HG03520 (cell line): ENCODE results near the gene WNK2.

Experiments used
- ATAC-seq: cut with Tn5 transposase; IDR thresholded peaks from one replicate; pipeline ENCODE4 v1.9.1; 2021; ENCODE audit warnings: mild to moderate bottlenecking, moderate library complexity; ENCODE audit not compliant: unreplicated experiment

The WNK2 gene

GRCh38 chr9:93290495-93291434, 106.8 kb downstream of the WNK2 start:
- ATAC-seq, result no peak

GRCh38 chr9:93291536-93292287, 107.8 kb downstream of the WNK2 start:
- no peak for ATAC-seq

GRCh38 chr9:93292288-93292615, 108.3 kb downstream of the WNK2 start:
- no peak for ATAC-seq

DNA sequence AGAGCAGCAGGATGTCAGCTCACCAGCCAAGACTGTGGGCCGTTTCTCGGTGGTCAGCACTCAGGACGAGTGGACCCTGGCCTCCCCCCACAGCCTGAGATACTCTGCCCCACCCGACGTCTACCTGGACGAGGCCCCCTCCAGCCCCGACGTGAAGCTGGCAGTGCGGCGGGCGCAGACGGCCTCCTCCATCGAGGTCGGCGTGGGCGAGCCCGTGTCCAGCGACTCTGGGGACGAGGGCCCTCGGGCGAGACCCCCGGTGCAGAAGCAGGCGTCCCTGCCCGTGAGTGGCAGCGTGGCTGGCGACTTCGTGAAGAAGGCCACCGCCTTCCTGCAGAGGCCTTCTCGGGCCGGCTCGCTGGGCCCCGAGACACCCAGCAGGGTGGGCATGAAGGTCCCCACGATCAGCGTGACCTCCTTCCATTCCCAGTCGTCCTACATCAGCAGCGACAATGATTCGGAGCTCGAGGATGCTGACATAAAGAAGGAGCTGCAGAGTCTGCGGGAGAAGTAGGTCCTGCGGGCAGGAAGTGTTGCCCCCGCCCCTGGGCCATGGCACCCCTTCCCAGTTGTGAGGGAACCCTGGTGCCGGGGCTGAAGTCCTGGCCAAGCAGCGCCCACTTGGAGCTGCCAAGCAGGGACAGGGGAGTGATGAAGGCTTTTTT, 108.9 kb downstream of the WNK2 start:
- no peak for ATAC-seq

- ATAC-seq, result no peak
These were observed 110.1 kb downstream of the WNK2 start for GRCh38 chr9:93294011-93294410.

DNA sequence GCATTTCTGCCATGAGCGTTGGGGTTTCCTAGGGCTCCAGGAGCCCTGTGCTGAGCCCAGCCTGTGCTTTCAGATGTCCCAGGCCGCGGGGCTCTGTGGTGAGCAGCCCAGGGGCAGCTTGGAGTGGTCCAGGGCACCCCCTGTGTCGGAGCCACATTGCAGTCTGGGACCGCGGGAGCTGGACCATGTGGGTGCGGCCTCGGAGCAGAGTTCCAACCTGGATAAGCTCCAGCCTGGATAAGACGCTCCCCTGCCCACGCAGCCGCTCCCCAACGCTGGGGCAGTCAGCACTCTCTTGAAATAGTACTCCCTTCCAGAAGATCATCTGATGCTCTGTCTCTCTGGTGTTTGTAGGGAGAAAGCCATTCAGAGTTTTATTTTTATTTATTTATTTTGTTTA, 111.1 kb downstream of the WNK2 start:
- no peak for ATAC-seq

GRCh38 chr9:93295456-93296076, 111.6 kb downstream of the WNK2 start:
- ATAC-seq, result no peak

DNA sequence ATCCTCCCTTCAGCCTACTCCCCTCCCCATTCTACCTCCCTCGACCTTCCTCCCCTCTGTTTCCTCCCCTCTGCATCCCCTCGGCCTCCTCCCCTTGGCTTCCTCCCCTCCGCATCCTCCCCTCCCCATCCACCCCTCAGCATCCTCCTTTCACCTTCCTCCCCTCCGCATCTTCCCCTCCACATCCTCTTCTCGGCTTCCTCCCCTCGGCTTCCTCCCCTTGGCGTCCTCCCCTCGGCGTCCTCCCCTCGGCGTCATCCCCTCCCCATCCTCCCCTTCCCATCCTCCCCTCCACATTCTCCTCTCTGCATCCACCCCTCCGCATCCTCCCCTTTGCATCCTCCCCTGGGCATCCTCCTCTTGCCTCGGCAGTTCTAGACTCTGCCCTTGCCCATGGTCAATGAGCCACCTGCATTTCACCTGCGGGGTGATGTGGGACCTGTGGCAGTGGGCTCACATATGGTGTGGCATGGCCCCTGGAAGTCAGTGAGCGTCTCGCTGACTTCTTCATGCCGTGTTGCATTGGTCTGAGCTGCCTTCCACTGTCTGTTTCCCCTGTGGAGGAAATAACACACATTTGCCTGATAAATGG, 113.0 kb downstream of the WNK2 start:
- ATAC-seq, result no peak

DNA sequence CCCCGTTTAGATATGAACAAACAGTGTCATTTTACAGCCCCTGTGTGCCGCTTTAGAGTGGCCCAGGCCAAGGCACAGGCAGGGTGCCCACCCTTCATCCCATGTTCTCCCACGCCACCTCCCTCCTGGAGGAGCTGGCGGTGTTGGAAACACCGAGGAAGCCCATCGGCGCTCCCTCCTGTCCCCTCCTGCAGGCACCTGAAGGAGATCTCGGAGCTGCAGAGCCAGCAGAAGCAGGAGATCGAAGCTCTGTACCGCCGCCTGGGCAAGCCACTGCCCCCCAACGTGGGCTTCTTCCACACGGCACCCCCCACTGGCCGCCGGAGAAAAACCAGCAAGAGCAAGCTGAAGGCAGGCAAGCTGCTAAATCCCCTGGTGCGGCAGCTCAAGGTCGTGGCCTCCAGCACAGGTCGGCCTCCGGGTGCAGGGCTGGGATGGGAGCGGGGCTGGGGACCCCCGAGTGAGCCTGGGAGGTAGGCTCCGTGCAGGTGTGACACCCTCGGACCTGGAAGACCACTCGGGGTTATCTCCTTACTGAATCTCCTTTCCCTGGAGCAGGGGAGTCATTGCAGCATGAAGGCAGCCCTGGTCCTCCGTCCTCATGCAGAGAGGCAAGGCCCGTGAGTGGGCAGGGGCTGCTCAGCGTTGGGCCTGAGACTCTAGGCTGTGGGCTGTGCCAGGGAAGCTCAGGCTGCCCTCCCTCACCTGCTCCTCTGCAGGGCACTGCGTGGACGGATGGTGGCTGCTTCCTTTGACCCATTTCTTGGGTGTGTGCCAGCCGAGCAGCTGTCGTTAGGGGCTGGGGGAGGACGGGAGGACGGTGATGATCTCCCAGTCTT, 113.9 kb downstream of the WNK2 start:
- ATAC-seq, result no peak

GRCh38 chr9:93298498-93299417, 114.8 kb downstream of the WNK2 start:
- ATAC-seq, result no peak

DNA sequence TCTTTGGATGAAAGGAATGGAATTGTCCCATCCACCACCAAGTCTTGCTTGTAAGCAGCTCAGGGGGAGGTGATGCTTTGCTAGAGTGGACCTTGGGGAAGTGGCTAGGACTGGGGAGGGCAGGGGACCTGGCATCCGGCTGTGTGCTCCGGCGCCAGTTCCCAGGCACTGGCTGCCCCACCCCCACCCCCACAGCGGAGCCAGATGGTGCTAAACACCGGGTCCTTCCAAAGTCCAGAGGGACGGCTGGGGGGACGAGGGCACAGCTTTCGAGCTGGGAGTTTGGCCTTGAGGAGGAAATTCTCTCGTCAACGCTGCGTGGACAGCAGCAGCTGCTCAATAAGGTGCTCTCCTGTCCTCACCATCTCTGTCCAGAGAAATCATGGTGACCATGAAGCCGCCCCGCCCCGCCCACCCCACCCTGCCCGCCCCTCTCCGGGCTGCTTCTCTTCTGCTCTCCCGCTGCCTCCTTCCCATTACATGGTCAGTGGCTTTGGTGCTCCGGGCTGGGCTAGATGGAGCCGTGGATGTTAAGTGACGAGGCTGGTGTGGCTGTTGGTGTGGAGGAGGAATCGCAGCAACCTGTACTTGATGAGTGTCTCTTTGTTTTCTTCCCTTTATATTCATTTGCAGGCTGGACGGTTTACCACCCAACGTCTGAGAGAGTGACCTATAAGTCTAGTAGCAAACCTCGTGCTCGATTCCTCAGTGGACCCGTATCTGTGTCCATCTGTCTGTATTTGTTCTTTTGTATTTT, 115.7 kb downstream of the WNK2 start:
- ATAC-seq, result no peak

GRCh38 chr9:93300175-93300572, 116.2 kb downstream of the WNK2 start:
- ATAC-seq, result no peak

- ATAC-seq, result no peak
These were observed 116.7 kb downstream of the WNK2 start for GRCh38 chr9:93300585-93301081.

GRCh38 chr9:93301291-93301811, 117.4 kb downstream of the WNK2 start:
- ATAC-seq, result no peak

DNA sequence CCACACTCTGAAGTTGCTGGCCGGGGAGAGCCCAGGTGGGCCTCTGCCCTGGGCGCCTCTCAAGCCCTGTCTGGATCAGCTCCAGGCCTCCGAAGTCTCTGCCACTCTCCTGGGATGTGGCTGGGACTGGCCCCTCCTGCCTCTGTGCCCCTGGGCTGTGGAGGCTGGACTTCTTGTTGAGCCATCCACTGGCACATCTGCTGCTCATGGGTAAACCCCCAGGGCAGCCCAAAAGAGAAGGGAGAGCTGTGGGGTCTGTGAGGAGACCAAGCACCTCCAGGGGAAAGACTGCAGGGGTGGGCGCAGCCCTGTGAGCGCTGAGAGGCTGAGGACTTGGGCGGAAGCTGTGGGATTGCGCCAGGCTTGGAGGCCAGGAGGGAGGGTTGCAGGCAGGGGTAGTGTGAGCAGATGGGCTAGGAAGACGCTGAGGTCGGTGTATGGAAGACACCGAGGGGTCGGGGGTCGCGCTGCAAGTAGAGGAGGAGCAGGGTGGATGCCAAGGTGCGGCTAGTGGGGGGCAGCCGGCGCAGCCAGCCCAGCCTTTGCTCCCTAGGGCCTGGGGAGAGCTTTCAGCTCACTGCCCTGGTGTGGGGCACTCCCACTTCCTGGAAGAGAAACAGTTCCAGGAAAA, 118.1 kb downstream of the WNK2 start:
- no peak for ATAC-seq

- no peak for ATAC-seq
These were observed 118.8 kb downstream of the WNK2 start for GRCh38 chr9:93302586-93303257.
